ENCODE results near the gene EXOC6. TPM values are rescaled to one million over a fixed set of nuclear protein-coding genes. Genes with fewer than 3 reads are reported as not detected.

The EXOC6 gene
- total RNA-seq, 6 experiments from 2014 or later = 5.5 to 15.6 (median 9.9) TPM

GRCh38 chr10:93106631-93107072 is 258.3 kb downstream of the EXOC6 start:
- intact Hi-C loops (cut with DNase I) = no loop called here
- peaks cover 0 to 14% (median 1%) of the 10 kb centered on the region in 4 donors for H3K4me1 ChIP-seq
- no peak overlapping the region for H3K4me3 ChIP-seq
- H3K27ac ChIP-seq = peak overlapping the region in 1 of 3 donors; percentile 48
- ATAC-seq (peak; percentile 91 to 100 (median 96)), DNase-seq (no peak)
- WGBS (ENCODE audit: insufficient coverage, low coverage, low lambda C conversion rate, missing lambda C conversion rate) = 43% methylated on average over 2 of the region's 2 CpGs
- H3K36me3 ChIP-seq = no peaks in the 10 kb centered on the region
- H3K27me3 ChIP-seq = no peaks in the 10 kb centered on the region
- no peaks in the 10 kb centered on the region for H3K9me3 ChIP-seq
- TF ChIP-seq CTCF (IDR thresholded peaks at IDR 0.05) (no peak), POLR2A (IDR thresholded peaks at IDR 0.05) (no peak)

Small RNA genes within 50 kb of the gene (small RNA-seq; reads per million reads assigned to genes)
- gene AL392103.1 = 0 reads per million in 2 experiments

Other genes with a start within 250 kb of the EXOC6 start
- gene HHEX, start 158.6 kb upstream of the EXOC6 start, total RNA-seq = 10 to 100 TPM; 26.8 to 73.2 (median 42.0) TPM
- gene CYP26C1, start 212.3 kb downstream of the EXOC6 start, total RNA-seq = under 1 TPM in 3 of 6 experiments, not detected in 3; 0.07 to 0.12 (median 0.10) TPM
- 10 to 100 TPM in 3 of 6 experiments, under 1 TPM in 1, not detected in 2; 0.95 to 53.1 (median 12.6) TPM for gene CYP26A1, start 225.4 kb downstream of the EXOC6 start, total RNA-seq